NCI-H2171 (cell line): ENCODE measurements around the gene FBLN5.
"Not testable (repeated sequence)": the region's sequence is repeated elsewhere in the genome, so short reads cannot be mapped to it uniquely, and the experiment has no call there.

Source experiments
- DNase-seq: peaks from one replicate; lab custom pipeline; 2025; lab: John Stamatoyannopoulos, UW

FBLN5 gene

DNA sequence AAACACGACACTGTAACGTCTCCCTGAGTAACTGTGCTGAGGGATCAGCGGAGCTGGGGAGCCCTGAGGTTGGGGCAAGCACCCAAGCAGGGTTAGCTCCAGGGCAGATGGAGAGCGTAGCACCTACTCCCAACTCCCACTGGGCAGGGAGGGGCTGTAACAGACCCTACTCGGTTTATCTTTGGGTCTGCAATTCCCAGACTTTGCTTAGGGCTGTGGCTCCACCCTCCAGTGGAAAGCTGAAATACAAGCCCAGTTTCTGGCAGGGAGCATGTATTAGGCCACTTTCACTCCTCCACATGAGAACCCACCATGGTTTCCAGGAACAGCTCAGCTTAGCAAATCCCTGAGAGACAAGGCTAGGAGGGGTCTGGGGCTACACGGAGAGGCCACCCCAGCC lies 62.8 kb downstream of the FBLN5 start:
- no peak for DNase-seq

DNA sequence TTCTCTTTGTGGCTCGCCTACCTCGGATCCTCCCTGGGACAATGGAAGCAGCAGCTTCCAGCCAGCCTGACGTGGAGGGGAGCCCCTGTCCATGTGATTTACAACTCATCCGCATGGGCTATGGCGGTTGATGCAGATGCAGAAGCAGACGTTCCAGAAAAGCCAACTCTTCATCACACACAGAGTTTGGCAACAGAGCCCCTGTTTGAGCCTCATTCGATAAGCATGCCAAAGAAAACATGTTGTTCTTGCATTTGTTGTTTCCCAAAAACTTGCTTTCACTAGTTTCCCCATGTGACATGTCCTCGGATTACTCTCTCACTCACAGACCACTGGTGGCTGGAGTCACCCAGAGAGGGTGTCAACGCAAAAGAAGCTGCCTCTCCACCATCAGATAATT lies 63.7 kb downstream of the FBLN5 start:
- no peak for DNase-seq

DNA sequence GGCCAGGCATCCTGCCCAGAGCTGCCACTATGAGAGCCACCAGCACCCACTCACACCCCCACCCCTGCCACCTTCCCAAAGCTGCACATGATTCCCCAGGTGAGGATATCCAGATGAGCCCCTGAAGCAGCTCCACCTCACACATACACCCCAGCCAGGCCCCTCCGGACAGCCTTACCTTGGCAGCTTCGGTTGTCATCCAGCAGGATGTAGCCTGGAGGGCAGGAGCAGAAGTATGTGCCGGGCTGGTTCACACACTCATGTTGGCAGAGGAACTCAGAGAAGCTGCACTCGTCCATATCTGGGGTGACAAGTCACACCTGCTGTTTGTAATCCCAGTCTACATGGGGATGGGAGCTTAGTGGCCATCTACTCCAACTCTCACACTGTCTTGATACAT lies 64.7 kb downstream of the FBLN5 start:
- no peak for DNase-seq

DNA sequence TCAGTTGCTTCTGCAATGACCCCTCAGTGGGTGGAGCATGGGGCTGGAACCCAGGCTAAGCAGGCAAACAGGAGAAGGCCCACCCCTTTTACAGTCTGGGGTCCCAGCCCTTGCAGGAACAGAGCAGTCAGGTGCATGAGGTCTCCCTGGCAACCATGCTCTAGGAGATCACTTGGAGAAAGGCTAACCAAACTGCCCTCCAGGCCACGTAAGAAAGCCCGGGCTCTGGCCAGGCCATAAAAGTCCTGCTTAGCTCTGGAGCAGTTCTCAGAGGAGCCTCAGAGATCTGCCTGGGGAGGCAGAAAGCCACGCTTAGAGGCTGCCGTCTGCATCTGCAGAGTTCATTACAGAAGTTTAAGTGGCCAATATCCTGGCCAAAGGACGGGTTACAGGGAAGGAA lies 65.1 kb downstream of the FBLN5 start:
- DNase-seq = no peak

DNA sequence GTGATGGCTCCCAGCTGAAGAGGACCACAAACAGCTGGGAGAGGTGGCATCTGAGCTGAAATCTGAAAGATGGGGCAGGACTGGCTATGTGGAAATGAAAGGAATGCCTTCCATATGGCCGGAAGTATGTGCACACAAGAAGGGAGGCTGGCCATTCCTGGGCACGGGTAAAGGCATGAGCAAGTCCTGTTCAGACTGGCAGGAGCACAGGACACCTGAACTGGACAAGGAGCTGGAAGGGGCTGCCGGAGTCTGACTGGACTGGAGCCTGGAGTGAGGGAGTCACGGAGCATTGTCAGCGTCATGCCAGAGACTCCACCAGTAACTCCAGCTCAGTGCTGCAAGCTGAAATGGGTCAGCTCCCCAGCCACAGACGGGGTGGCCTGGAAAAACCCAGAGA lies 68.3 kb downstream of the FBLN5 start:
- DNase-seq = no peak

DNA sequence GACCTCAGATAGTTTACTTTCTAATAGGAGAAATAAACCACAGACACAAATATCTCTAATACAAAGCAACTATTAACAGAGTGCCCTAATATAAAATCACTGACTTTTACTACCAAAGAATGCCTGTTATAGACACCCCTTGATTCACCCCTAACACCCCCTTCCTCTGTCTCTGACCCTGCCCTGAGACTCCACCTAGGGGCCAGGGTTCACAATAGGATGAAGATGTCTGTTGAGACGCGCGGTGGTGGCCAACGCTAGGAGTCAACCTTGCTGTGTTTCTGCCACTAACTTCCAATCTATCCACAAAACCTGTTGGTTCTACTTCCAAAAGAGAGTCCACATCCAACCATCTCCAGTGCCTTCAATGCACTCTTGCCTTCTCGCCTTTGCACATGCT lies 69.2 kb downstream of the FBLN5 start:
- DNase-seq = no peak

DNA sequence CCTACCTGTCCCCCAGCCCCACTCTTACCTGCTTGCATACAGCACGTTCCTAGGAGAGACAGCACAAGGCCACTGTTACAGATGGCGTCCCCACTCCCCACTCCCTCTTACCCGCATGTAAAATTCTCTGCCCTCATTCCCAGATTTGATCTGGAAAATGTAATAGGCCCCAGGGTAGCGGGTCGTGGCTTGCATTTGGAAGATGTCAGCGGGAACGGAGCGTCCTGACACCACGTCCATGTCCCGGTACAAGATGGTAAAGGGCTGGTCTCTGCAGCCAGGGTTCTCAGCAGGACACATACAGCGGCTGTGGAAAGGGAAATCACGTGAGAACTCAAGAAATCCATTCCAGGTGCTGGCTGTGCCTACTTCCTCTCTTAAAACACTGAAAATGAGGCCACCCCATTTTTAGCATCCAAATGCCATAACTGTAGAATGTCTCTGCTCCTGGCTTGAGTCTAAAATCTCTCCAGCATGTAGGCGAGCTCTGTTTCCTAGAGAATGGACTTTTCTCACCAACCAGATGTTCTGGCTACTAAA lies 70.0 kb downstream of the FBLN5 start:
- no peak for DNase-seq

DNA sequence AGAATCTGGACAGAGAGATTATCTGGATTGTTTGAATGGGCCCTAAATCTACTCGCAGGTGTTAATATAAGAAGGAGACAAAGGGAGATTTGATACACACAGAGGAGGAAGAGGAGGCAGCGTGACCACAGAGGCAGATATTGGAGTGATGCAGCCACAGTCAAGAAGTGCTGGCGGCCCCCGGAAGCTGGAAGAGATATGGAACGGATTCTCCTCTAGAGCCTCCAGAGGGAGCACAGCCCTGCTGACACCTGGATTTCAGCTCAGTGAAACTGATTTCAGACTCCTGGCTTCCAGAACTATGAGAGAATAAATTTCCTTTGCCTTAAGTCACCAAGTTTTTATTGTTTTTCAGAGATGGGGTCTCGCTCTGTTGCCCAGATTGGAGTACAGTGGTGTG lies 71.0 kb downstream of the FBLN5 start:
- DNase-seq = no peak

DNA sequence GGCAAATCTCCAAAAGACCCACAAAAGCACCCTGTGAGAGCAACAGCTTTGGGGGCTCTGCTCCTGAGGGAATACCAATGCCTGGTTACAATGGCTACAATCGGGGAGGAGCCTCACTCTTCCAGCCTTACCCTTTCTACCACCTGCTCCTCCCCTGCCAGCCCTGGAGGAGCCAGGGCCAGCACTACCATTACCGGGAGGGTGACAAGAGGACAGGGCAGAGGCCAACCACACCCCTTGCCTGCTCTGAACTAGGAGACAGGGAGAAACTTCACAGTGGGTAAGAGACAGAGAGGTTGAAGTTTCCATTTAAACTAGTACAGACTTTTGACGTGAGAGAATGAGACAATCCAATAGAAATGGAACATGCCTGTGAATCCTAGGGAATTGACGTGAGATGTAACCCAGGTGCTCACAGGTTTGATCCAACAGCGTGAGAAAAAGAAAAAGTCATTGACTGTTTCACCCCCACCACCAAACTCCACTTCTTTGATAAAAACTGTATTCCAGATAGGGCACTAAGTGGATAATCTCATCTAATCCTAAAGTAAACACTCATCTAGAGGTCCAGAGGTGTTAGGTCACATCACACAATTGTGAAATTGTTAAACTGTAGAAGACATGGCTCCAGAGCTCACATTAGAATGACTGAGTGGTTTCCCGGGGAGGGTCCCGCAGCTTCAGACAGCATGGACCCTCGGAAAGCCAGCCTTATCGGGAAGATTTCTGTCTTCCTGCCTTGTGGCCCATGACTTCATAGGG lies 71.8 kb downstream of the FBLN5 start:
- DNase-seq = no peak

DNA sequence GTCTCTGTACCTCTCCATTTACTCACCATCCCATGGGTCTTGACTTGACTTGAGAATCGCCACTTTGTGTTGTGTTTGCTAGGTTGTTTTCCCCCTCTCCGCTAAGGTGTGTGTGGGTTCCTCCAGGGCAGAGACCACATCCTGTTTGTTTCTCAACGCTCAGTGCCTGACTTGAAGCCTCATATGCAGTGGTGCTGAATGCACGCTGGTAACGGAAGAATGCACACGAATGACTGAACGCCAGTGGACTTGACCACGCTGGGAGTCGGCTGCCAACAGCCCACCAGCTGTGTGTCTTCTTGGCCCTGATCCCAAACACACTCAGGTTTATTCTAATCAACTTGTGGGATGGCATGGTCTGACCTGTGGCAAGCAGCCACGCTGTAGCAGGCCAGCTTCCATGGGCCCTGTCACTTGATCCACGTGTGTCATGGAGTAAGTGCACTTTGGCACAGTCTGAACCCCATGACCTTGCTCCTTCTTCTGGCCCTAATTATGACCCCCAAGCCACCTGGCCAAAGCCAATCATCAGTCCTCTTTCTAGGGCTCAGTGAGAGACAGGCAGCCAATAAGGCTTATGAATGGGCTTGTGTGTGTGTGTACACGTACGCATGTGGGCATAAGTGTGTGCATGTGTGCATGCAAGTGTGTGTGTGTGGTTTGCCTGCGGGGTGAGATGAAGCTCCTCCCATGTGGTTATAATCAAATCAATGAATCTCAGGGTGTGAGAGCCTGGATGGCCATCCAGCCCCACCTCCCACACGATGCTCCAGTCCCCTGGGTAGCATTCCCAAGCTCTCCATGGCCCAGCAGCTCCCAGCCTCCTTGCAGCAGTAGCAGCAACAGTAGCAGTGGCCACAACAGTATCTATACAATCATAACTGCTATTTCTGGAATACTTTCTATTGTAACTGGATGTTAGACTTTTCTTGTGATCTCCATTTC lies 73.8 kb downstream of the FBLN5 start:
- no peak for DNase-seq

DNA sequence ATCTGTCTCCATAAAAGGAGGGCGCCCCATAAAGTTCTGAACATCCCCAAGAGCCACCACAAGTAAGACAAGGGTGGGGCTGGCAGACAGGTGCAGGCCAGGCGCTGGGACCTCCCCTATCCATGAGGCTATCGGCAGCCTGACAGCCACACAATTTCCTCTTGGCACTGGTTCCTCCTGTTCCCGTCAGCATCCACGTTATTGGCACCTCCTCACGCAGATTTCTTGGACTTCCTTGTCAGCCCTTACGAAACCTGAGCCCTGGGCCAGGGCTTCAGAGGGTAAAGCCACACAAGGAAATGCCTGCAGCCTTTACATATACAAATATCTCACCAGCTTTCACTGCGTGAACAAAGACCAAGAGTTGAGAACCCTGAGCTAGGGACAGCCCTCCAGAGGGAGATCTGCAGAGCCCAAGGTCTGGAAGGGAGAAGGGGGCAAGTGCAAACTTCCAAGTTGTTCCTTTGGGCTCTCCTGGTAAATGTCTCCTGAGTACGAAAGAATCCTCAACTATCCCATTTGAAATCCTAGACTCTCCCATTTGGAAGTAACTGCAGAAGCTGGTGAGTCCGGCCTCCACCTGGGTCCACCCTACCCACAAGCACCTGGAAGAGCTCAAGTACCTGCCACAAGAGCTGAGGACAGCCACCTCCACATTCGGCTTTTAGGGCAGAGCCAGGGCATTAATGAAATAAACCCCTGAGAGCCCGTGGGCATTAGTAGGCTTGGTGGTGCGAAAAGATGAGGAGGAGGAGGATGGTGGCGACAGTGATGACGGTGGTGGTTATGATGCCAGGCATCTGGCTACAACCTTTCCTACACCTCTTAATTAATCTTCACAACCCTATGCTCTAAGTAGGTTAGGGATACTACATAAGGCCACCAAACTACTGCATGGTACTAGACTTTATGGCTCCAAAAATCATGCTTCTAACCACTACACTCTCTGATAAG lies 74.7 kb downstream of the FBLN5 start:
- no peak for DNase-seq

DNA sequence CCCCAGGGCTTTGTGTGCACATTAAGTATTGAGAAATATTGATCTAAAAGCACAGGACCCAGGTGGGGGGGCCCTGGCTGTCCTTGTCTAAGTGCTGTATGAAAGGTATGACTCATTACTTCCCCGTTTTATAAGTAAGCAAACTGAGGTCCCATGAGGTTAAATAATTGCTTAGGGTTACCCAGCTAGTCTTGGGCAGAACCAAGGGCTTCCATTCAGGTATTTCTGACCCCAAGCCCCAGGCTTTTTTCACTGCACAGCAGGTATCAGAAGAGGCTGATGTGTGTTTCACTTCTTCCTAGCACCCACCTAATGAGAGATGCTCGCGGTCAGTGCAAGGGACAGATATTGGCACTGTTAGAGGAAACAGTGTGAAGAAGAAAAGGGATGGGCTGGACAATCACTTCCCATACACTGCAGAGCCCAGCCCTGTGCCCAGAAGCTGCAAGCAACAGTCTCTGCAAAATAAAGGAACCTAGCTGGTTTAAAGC lies 75.4 kb downstream of the FBLN5 start:
- no peak for DNase-seq

DNA sequence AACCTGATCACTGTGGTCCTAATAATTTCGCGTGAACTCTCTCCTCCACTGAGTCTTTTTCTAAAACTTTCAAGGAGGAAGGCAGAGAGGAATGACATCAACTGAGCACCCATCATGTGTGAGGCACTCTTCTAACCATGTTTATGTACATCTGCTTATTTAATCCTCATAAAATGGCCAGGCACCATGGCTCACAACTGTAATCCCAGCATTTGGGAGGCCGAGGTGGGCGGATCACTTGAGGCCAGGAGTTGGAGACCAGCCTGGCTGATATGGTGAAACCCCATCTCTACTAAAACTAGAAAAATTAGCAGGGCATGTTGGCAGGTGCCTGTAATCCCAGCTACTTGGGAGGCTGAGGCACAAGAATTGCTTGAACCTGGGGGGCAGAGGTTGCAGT lies 76.1 kb downstream of the FBLN5 start:
- not testable (repeated sequence) for DNase-seq

DNA sequence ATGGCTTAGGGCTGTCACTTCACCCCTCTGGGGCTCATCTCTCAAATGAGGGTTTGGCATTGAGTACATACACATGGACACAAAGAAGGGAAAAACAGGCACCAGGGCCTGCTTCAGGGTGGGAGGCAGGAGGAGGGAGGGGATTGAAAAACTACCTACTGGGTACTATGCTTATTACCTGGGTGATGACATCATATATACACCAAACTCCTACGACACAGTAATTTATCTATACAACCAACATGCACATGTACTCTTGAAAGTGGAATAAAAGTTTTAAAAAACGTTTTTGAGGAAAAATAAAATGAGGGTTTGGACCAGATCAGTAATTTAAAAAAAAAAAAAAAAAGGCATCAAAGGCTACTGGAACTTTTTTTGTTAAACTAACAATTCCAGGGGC lies 76.6 kb downstream of the FBLN5 start:
- DNase-seq = no peak

DNA sequence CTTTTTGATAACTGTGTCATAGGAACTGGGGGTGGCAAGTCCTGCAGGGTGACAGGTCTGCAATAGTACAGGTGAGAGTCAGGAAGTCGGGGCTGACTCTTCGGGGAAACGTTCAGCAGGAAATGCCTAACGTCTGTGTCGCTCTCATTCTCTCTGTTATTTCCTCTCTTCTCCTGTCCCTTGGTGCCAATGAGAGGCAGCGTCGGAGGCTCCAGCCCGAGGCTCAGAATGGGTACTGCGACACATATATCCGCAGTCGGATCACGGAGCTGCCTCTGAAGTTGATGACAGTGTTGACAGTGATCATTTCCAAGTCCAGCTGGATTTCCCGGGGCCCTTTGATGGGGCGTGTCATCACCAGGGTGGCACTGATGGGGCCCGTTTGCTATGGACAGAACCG lies 77.5 kb downstream of the FBLN5 start:
- DNase-seq = no peak

DNA sequence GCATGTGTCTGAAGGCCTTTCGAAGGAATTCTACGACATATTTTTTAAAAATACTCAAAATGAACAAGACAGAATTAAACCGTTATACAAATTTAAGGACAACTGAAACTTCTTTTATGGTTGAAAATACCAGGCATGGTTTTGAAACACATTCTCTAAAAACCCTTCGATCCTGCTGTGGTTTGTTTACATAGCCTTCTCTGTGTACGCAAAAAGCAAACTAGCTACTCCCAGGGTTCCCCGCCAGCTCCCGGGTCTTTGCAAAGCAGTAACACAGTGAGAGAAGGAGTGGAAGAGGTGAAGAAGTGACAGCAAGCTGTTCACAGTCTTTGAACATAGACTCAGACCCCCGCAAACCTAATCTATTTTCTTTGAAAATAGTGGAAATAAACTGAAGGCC lies 77.9 kb downstream of the FBLN5 start:
- no peak for DNase-seq

DNA sequence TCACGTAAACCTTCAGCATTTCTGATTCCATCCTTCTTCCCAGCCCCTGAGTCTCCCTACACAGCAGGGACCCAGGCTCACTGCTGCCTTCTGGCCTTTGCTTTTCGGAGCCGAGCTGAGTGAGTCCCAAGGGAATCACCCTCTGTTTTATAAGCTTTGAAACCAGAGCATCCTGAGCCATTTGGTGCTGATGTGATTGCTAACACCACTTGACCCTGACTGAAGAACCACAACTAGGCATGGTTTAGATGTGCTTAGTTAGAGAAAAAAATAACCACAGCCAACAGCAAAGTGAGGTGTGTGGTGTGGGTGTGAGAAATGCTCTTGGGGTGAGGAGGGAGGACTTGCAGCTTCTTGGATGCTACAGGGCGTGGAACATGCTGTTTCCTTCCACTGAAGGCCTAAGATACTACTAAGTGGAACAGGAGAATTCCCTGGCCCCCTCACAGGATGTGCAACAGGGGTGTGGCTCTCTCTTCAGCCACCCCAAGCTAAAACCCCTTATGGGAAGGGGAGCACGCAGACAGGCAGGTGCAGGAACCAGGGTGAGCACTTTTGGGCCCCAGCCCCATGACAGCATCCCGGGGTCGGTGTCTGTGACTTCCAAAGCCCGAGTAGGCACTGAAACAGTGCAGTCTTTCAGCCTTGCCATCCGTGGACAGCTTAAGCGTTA lies 80.0 kb downstream of the FBLN5 start, which contains the start of gene TC2N:
Gene TC2N, minus strand, starts transcription at position 221 of the 673 bp plus-strand sequence. CDS start 53,767 bp downstream, outside the sequence.
- DNase-seq = peak; percentile 42

DNA sequence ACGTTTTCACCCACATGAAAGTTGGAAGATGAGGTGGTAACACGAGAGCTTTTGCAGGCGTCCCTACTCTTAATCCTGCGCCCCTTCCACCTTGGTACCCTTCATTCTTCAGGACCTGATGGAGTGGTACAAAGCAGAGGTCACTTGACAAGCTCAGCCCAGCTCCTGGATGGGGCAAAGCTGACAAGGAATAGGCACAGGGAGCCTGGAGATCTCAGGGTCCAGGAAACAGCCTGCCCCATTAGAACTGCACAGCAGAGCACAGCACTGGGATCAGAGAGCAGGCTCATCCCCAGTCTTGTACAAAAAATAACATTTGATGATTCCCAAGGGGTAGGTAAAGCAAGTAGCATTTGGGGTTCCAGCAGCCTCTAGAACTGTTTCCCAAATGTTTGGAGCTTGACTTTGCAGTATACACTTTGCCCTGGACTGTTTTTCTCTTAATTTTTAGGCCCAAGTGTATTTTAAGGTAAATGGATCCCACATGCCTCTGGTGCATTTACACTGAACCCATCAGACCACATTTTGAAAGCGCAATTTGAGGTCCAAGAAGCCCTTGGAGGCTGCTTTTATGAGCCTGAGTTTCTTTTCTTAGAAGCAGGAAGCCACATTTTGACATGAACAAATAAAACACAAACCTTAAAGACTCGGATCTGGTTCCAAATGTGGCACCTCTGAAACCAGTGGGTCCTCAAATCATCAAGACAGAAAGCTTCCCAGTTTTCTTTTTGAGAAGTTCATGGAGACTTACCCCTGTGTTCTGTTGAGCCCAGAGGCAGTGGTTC lies 80.8 kb downstream of the FBLN5 start:
- DNase-seq = no peak

DNA sequence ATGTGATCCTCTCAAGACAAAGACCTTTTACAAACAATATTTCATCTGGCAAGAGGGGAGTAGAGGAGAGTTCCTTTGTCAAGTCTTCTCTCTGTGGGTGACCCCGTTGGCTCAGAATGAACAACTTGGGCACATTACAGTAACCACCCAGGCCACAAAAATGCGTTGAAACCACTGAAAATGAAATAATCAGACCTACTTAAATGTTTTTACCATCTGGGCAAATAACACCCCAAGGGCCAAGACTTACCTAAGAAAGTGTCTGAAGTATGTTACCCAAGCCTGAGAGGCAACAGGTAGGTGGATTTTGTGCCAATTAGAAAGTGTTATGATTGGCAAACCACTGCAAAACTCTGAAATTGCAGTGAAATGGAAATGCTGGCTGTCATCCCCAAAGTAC lies 81.4 kb downstream of the FBLN5 start:
- DNase-seq = no peak

DNA sequence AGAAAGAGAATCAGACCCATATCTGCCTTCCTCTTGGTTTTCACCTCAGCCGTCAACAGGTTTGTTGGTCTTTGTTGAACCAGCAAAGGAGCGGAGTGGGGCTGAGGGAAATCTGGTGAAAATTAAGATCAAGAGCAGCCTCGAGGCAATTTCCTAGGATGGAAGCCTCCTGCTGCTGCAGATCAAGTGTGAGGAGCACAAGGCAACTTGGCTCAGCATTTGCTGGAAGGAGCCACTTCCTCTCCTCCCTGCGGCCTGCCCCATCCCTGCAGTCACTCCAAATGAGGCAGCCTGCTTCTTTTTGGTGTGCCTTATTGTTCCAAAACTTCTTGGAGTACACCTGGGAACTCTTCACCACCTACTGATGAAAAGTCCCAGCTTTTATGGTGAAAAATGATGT lies 85.1 kb downstream of the FBLN5 start:
- DNase-seq = no peak
